NB4 (cell line): ENCODE measurements around the gene CES3.

Experiments
- CTCF ChIP-seq: IDR thresholded peaks from one replicate; pipeline ENCODE4 v1.5.1; 2012; ENCODE audit warnings: low read depth, low read length
- POLR2A ChIP-seq: IDR thresholded peaks from 2 replicates; pipeline ENCODE4 v1.6.1; 2011; ENCODE audit warnings: mild to moderate bottlenecking; ENCODE audit not compliant: insufficient read length; ENCODE audit errors: extremely low read depth
- TF ChIP-seq, protein P1 (sequence below): IDR thresholded peaks from 2 replicates; pipeline ENCODE4 v1.6.1; 2011; ENCODE audit warnings: low read depth, low read length

DNA sequence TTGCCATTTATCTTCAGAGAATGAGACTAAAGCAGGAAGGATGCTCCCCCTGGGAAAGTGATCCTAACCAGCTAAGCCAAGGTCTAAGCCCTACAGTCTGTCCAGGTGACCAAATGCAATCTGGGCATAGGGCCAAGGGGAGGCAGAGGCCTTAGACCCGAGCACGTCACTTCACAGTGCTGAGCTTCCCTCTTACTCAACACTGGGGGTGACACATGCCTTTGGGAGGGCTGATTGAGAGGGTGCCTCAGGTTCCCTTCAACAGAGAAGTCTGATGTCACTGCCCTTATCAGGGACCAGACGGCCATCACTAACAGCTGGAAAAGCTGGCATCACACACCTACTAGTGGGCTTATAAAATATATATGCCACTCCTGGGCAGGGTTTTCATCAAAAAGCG is 30.9 kb upstream of the CES3 start:
- TF ChIP-seq POLR2A (no peak), CTCF (no peak)
- TF ChIP-seq, protein P1, sequence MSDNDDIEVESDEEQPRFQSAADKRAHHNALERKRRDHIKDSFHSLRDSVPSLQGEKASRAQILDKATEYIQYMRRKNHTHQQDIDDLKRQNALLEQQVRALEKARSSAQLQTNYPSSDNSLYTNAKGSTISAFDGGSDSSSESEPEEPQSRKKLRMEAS: no peak
